CD14-positive monocyte (primary cell): Measurements from ENCODE around the gene USP20. TPM values are rescaled to one million over a fixed set of nuclear protein-coding genes. Genes with fewer than 3 reads are reported as not detected.

ENCODE experiments used
- DNase-seq, 3 donors: peaks; one replicate each; pipeline ENCODE4 v3.0.0-alpha.2; 2011 to 2022
- H2AFZ ChIP-seq: 2 replicates; pipeline ENCODE4 v1.6.0; 2012; ENCODE audit warnings: mild to moderate bottlenecking, low read depth, low read length, inconsistent platforms; ENCODE audit not compliant: insufficient read depth, poor library complexity, severe bottlenecking
- H3K27ac ChIP-seq, 2 donors: 1 replicate in 1 of 2; 2 replicates in 1 of 2; pipeline ENCODE4 v1.5.1; 2012 to 2013; ENCODE audit warnings: low read length in 2 of 2, control low read depth in 1 of 2, inconsistent platforms in 1 of 2, low read depth in 1 of 2, mild to moderate bottlenecking in 1 of 2
- H3K27me3 ChIP-seq, 2 donors: one replicate each; pipeline versions ENCODE4 v1.6.0 to v1.6.1; 2011 to 2013; ENCODE audit warnings: low read length in 2 of 2; ENCODE audit not compliant: control insufficient read depth in 2 of 2, insufficient read depth in 2 of 2
- H3K36me3 ChIP-seq, 2 donors: replicated peaks in 1 of 2; 1 replicate in 1 of 2; 2 replicates in 1 of 2; pipeline versions ENCODE4 v1.5.1 to v1.6.1; 2012 to 2013; ENCODE audit warnings: low read length in 2 of 2, control low read depth in 1 of 2, inconsistent platforms in 1 of 2, mild to moderate bottlenecking in 1 of 2; ENCODE audit not compliant: insufficient read depth in 2 of 2, control insufficient read depth in 1 of 2
- H3K4me1 ChIP-seq, 2 donors: 1 replicate in 1 of 2; 2 replicates in 1 of 2; pipeline versions ENCODE4 v1.5.1 to v1.6.1; 2012 to 2013; ENCODE audit warnings: low read length in 2 of 2, control low read depth in 1 of 2, inconsistent platforms in 1 of 2, mild to moderate bottlenecking in 1 of 2, moderate library complexity in 1 of 2; ENCODE audit not compliant: insufficient read depth in 2 of 2, control insufficient read depth in 1 of 2
- H3K4me2 ChIP-seq: replicated peaks from 2 replicates; pipeline ENCODE3; 2012; ENCODE audit warnings: low read length, moderate library complexity, mild to moderate bottlenecking; ENCODE audit not compliant: poor library complexity, severe bottlenecking; ENCODE audit errors: extremely low read depth
- H3K4me3 ChIP-seq, 3 experiments: fragments of 200-600 bp in 1 of 3; sonication (generic) in 1 of 3; replicated peaks in 1 of 3; 1 replicate in 2 of 3; 2 replicates in 1 of 3; pipeline ENCODE4 v1.5.1; 2011 to 2013; ENCODE audit warnings: low read length in 3 of 3, mild to moderate bottlenecking in 3 of 3, control low read depth in 2 of 3, low read depth in 2 of 3, inconsistent platforms in 1 of 3, moderate library complexity in 1 of 3
- H3K79me2 ChIP-seq: 2 replicates; pipeline ENCODE4 v1.6.0; 2012; ENCODE audit warnings: mild to moderate bottlenecking, control low read depth, inconsistent platforms, low read length, moderate library complexity; ENCODE audit not compliant: insufficient read depth
- H3K9ac ChIP-seq: 2 replicates; pipeline ENCODE4 v1.6.0; 2017; ENCODE audit warnings: low read length, mild to moderate bottlenecking; ENCODE audit not compliant: insufficient read depth, poor library complexity, severe bottlenecking
- H3K9me3 ChIP-seq, 2 donors: replicated peaks in 1 of 2; 1 replicate in 1 of 2; 2 replicates in 1 of 2; pipeline versions ENCODE4 v1.5.1 to v1.6.1; 2012 to 2013; ENCODE audit warnings: low read length in 2 of 2, control low read depth in 1 of 2; ENCODE audit not compliant: control insufficient read depth in 1 of 2, insufficient read depth in 1 of 2
- H4K20me1 ChIP-seq: 2 replicates; pipeline ENCODE4 v1.6.0; 2012; ENCODE audit warnings: mild to moderate bottlenecking, low read length, control low read depth, moderate library complexity; ENCODE audit not compliant: insufficient read depth
- H3K27ac Mint-ChIP-seq, 7 donors: one replicate each; pipeline ENCODE4 v1.8.0; 2020; ENCODE audit warnings: mild to moderate bottlenecking in 7 of 7, mixed read lengths in 7 of 7, moderate library complexity in 6 of 7, inconsistent platforms in 2 of 7
- H3K27me3 Mint-ChIP-seq, 3 donors: one replicate each; pipeline ENCODE4 v1.8.0; 2021 to 2022; ENCODE audit warnings: low read depth in 3 of 3, mild to moderate bottlenecking in 3 of 3, mixed read lengths in 3 of 3, moderate library complexity in 3 of 3, inconsistent platforms in 1 of 3
- H3K36me3 Mint-ChIP-seq, 2 donors: one replicate each; pipeline ENCODE4 v1.8.0; 2020; ENCODE audit warnings: mixed read lengths in 2 of 2, inconsistent platforms in 1 of 2, mild to moderate bottlenecking in 1 of 2
- H3K4me1 Mint-ChIP-seq: one replicate; pipeline ENCODE4 v1.8.0; 2020; ENCODE audit warnings: mild to moderate bottlenecking, mixed read lengths
- H3K4me3 Mint-ChIP-seq, 2 donors: one replicate each; pipeline ENCODE4 v1.8.0; 2020; ENCODE audit warnings: mild to moderate bottlenecking in 2 of 2, mixed read lengths in 2 of 2, moderate library complexity in 1 of 2
- H3K9me3 Mint-ChIP-seq, 7 donors: one replicate each; pipeline ENCODE4 v1.8.0; 2020 to 2022; ENCODE audit warnings: mixed read lengths in 7 of 7, mild to moderate bottlenecking in 6 of 7, moderate library complexity in 6 of 7, inconsistent platforms in 2 of 7
- CTCF ChIP-seq: fragments of 200-600 bp; IDR thresholded peaks from one replicate; pipeline ENCODE4 v1.8.0; 2022; ENCODE audit warnings: antibody characterized with exemption, mild to moderate bottlenecking
- WGBS: methylation state at CpG from one replicate; pipeline ENCODE4 v1.1.5; 2013; ENCODE audit warnings: missing lambda C conversion rate; ENCODE audit not compliant: insufficient coverage; 5-methylcytosine and 5-hydroxymethylcytosine counted together
- intact Hi-C, 2 donors: fragments of 100-400 bp; cut with micrococcal nuclease; formaldehyde crosslinking; loops; one replicate each; pipeline versions ENCODE4 v1.15.0 to v1.15.1; 2023
- polyA plus RNA-seq, 3 donors: library from polyadenylated mRNA; depleted of rRNA in 1 of 3; unstranded in 2 of 3; stranded (reverse) in 1 of 3; fragments of 300-500 nt in 2 of 3; fragments of >200 nt in 1 of 3; fragmentation: Illumina TruSeq in 2 of 3; gene quantifications; 1 replicate in 2 of 3; 2 replicates in 1 of 3; pipeline ENCODE4 v1.2.3, GENCODE V29; 2012 to 2021

USP20 gene
- polyA plus RNA-seq, 3 donors, result 2.7 to 30.0 (median 5.2) TPM

- Mint-ChIP-seq H3K4me3 (no peak overlapping the region), H3K36me3 (peaks cover 35 to 51% of the 10 kb centered on the region in 2 donors), H3K9me3 (no peaks in the 10 kb centered on the region), H3K27me3 (peaks cover 0 to under 1% (median 0%) of the 10 kb centered on the region in 3 donors), H3K4me1 (peaks cover 11% of the 10 kb centered on the region), H3K27ac (no peak overlapping the region)
- DNase-seq, result no peak
- no peaks in the 10 kb centered on the region for H4K20me1 ChIP-seq
- no peaks in the 10 kb centered on the region for H3K9me3 ChIP-seq
- H3K27ac ChIP-seq, result no peak overlapping the region
- H3K27me3 ChIP-seq, result no peaks in the 10 kb centered on the region
- intact Hi-C loops, result loop anchor here (10.0 kb wide), 2 partner anchors 215 to 355 kb away; no protein-coding TSS in a partner anchor
- H3K79me2 ChIP-seq, result peaks cover 6% of the 10 kb centered on the region
- H3K36me3 ChIP-seq, result peaks cover 33 to 39% of the 10 kb centered on the region in 2 donors
- H3K9ac ChIP-seq, result no peak overlapping the region
- H3K4me1 ChIP-seq, result peaks cover 14 to 16% of the 10 kb centered on the region in 2 donors
- 96% methylated on average over 25 of the region's 31 CpGs for WGBS
- H3K4me3 ChIP-seq, result no peak overlapping the region
- H3K4me2 ChIP-seq, result no peak overlapping the region
- no peak overlapping the region for H2AFZ ChIP-seq
- TF ChIP-seq CTCF, result no peak
Measured at GRCh38 chr9:129879991-129880653, 44.9 kb downstream of the USP20 start.

- Mint-ChIP-seq H3K36me3 (peaks cover 28 to 43% of the 10 kb centered on the region in 2 donors), H3K4me3 (no peak overlapping the region), H3K27me3 (no peaks in the 10 kb centered on the region), H3K27ac (no peak overlapping the region), H3K4me1 (peaks cover 17% of the 10 kb centered on the region), H3K9me3 (no peaks in the 10 kb centered on the region)
- Histone ChIP-seq H3K4me1 (peaks cover 19 to 22% of the 10 kb centered on the region in 2 donors), H3K4me3 (no peak overlapping the region), H3K9ac (no peak overlapping the region), H4K20me1 (no peaks in the 10 kb centered on the region), H3K27ac (no peak overlapping the region), H2AFZ (no peak overlapping the region), H3K9me3 (no peaks in the 10 kb centered on the region), H3K27me3 (no peaks in the 10 kb centered on the region), H3K4me2 (no peak overlapping the region), H3K36me3 (peaks cover 26 to 31% of the 10 kb centered on the region in 2 donors), H3K79me2 (peaks cover 10% of the 10 kb centered on the region)
- intact Hi-C loops, result loop anchor here (10.0 kb wide), 2 partner anchors 214 to 354 kb away; no protein-coding TSS in a partner anchor
- WGBS, result 96% methylated on average over 24 of the region's 28 CpGs
- DNase-seq, result no peak
- no peak for TF ChIP-seq CTCF
Measured at GRCh38 chr9:129880654-129881546, 45.6 kb downstream of the USP20 start.
